Measurements from ENCODE around the gene SIM2. TPM values are rescaled to one million over a fixed set of nuclear protein-coding genes. Genes with fewer than 3 reads are reported as not detected.

The SIM2 gene
- not detected in 2 replicates for total RNA-seq

GRCh38 chr21:36698981-36699545, at the start of gene SIM2:
TSS of gene SIM2 (plus strand) at chr21:36699115. CDS start at chr21:36699747, 632 bp downstream.

Other genes with a start within 250 kb of the SIM2 start
- 0.49 TPM in 1 of 2 replicates, not detected in the other for gene CLDN14, start 219.0 kb upstream of the SIM2 start, total RNA-seq